Measurements from ENCODE around the gene HIPK2.

- TF ChIP-seq CTCF (IDR thresholded peaks at IDR 0.05) (no peak), POLR2A (IDR thresholded peaks at IDR 0.05) (no peak)
Observed at GRCh38 chr7:139725077-139725476, 52.7 kb downstream of the HIPK2 start.
